Transverse colon (tissue), 4 donors: ENCODE data around the gene ARHGEF37. TPM values are rescaled to one million over a fixed set of nuclear protein-coding genes. Genes with fewer than 3 reads are reported as not detected.

Experiments used
- DNase-seq: peaks from one replicate; pipeline ENCODE4 v3.0.0-alpha.2; 2019
- H3K27ac ChIP-seq, 4 donors: fragments of 200-600 bp; sonication (generic); 2 replicates each; pipeline ENCODE4 v1.5.1; 2016 to 2018; ENCODE audit warnings: inconsistent platforms in 4 of 4
- H3K27me3 ChIP-seq: fragments of 200-600 bp; sonication (generic); 2 replicates; pipeline ENCODE4 v1.5.1; 2017; ENCODE audit warnings: inconsistent platforms
- H3K36me3 ChIP-seq, 4 donors: fragments of 200-600 bp; sonication (generic); 2 replicates each; pipeline ENCODE4 v1.5.1; 2017 to 2019; ENCODE audit warnings: inconsistent platforms in 4 of 4
- H3K4me1 ChIP-seq, 4 donors: fragments of 200-600 bp; sonication (generic); 2 replicates each; pipeline ENCODE4 v1.5.1; 2017 to 2020; ENCODE audit warnings: inconsistent platforms in 4 of 4
- H3K4me3 ChIP-seq, 4 donors: fragments of 200-600 bp; sonication (generic); 1 replicate in 1 of 4; 2 replicates in 3 of 4; pipeline versions ENCODE4 v1.5.1 to v1.6.1; 2017 to 2019; ENCODE audit warnings: inconsistent platforms in 4 of 4
- H3K9me3 ChIP-seq, 2 donors: fragments of 200-600 bp; sonication (generic); 2 replicates each; pipeline ENCODE4 v1.5.1; 2017 to 2019; ENCODE audit warnings: inconsistent platforms in 2 of 2
- CTCF ChIP-seq, 5 experiments: fragments of 200-600 bp in 3 of 5; fragments of 450-650 bp in 2 of 5; sonication (generic) in 3 of 5; IDR thresholded peaks; 1 replicate in 2 of 5; 2 replicates in 3 of 5; pipeline ENCODE4 v1.5.1; 2016 to 2017; ENCODE audit warnings: antibody characterized with exemption in 5 of 5, inconsistent platforms in 3 of 5, mild to moderate bottlenecking in 2 of 5, moderate library complexity in 1 of 5
- EP300 ChIP-seq: sonication (generic); formaldehyde crosslinking; IDR thresholded peaks from one replicate; pipeline ENCODE4 v1.6.1; 2017; ENCODE audit warnings: antibody characterized with exemption, low read depth
- POLR2A ChIP-seq: fragments of 450-650 bp; IDR thresholded peaks from one replicate; pipeline ENCODE4 v1.6.1; 2016; ENCODE audit warnings: antibody characterized with exemption, mild to moderate bottlenecking, moderate library complexity
- POLR2AphosphoS5 ChIP-seq, 3 donors: sonication (generic); formaldehyde crosslinking; IDR thresholded peaks; one replicate each; pipeline ENCODE4 v1.6.1; 2016; ENCODE audit warnings: antibody characterized with exemption in 3 of 3
- WGBS, 2 donors: methylation state at CpG; one replicate each; pipeline ENCODE4 v1.1.5; 2018; ENCODE audit warnings: low coverage in 1 of 2; 5-methylcytosine and 5-hydroxymethylcytosine counted together
- in situ Hi-C, 4 donors: fragments of 200-750 bp; cut with MboI; loops; one replicate each; pipeline versions ENCODE4 v1.15.0 to v1.15.1; 2017; ENCODE audit warnings: low sequenced_read_pairs in 3 of 4, low pct_ligation_motif_present in 1 of 4, low pct_unique_long_range_greater_than_20kb in 1 of 4
- intact Hi-C: fragments of 100-400 bp; cut with DNase I; formaldehyde crosslinking; loops from one replicate; pipeline ENCODE4 v1.15.1; 2023; ENCODE audit warnings: low total_unique reads
- total RNA-seq, 4 donors: library from RNA; depleted of rRNA; stranded (reverse); fragments of >200 nt; gene quantifications; one replicate each; pipeline ENCODE4 v1.1.0, GENCODE V29; 2016

Gene ARHGEF37
- total RNA-seq, 4 donors from 2014 or later: 14.2 to 27.5 (median 21.7) TPM

- WGBS, 2 donors: 96 to 100% methylated on average over 1 to 5 of the region's 5 CpGs
- peaks cover 21 to 31% (median 28%) of the 10 kb centered on the region in 4 donors for H3K4me1 ChIP-seq
- no peak for DNase-seq
- no peaks in the 10 kb centered on the region for H3K36me3 ChIP-seq
- H3K27me3 ChIP-seq: no peaks in the 10 kb centered on the region
- intact Hi-C loops (loop anchor here (5.0 kb wide), 2 partner anchors 216 to 356 kb away; no protein-coding TSS in a partner anchor), in situ Hi-C loops (loop anchor here (5.0 to 10.0 kb wide), 6 partner anchors 188 to 348 kb away; no protein-coding TSS in a partner anchor)
- no peaks in the 10 kb centered on the region for H3K9me3 ChIP-seq
- no peak overlapping the region for H3K4me3 ChIP-seq
- no peak overlapping the region for H3K27ac ChIP-seq
- no peak for TF ChIP-seq POLR2AphosphoS5 (IDR thresholded peaks at IDR 0.05)
Measured at GRCh38 chr5:149636191-149636860, 55.0 kb downstream of the ARHGEF37 start.

- no peaks in the 10 kb centered on the region for H3K27me3 ChIP-seq
- no peak overlapping the region for H3K4me3 ChIP-seq
- in situ Hi-C loops: loop anchor here (5.0 to 10.0 kb wide), 6 partner anchors 188 to 348 kb away; no protein-coding TSS in a partner anchor
- intact Hi-C loops: loop anchor here (5.0 kb wide), 2 partner anchors 215 to 355 kb away; no protein-coding TSS in a partner anchor
- TF ChIP-seq EP300: no peak
- TF ChIP-seq POLR2AphosphoS5 (IDR thresholded peaks at IDR 0.05): no peak
- peak; percentile 70 to 96 (median 83) for TF ChIP-seq CTCF (IDR thresholded peaks at IDR 0.05)
- H3K27ac ChIP-seq: no peak overlapping the region
- H3K4me1 ChIP-seq: peaks cover 25 to 36% (median 29%) of the 10 kb centered on the region in 4 donors
- WGBS, 2 donors: 32 to 47% methylated on average over 4 to 6 of the region's 6 CpGs
- no peaks in the 10 kb centered on the region for H3K9me3 ChIP-seq
- DNase-seq: no peak
- no peaks in the 10 kb centered on the region for H3K36me3 ChIP-seq
Measured at GRCh38 chr5:149636861-149637246, 55.6 kb downstream of the ARHGEF37 start.

- H3K27ac ChIP-seq: no peak overlapping the region
- no peaks in the 10 kb centered on the region for H3K27me3 ChIP-seq
- 92% methylated on average over 5 of the region's 5 CpGs; no CpG with 5 or more reads in 1 of the 2 donors for WGBS, 2 donors
- in situ Hi-C loops: loop anchor here (5.0 to 10.0 kb wide), 6 partner anchors 187 to 347 kb away; no protein-coding TSS in a partner anchor
- H3K36me3 ChIP-seq: no peaks in the 10 kb centered on the region
- no peak for DNase-seq
- TF ChIP-seq POLR2AphosphoS5 (IDR thresholded peaks at IDR 0.05) (no peak), POLR2A (no peak)
- H3K4me1 ChIP-seq: peaks cover 15 to 26% (median 18%) of the 10 kb centered on the region in 4 donors
- no peaks in the 10 kb centered on the region for H3K9me3 ChIP-seq
- no peak overlapping the region for H3K4me3 ChIP-seq
- intact Hi-C loops: loop anchor here (5.0 kb wide), 2 partner anchors 214 to 354 kb away; no protein-coding TSS in a partner anchor
Measured at GRCh38 chr5:149638136-149638535, 56.8 kb downstream of the ARHGEF37 start.

- no peak for DNase-seq
- Histone ChIP-seq H3K4me3 (no peak overlapping the region), H3K27ac (peak overlapping the region in 1 of 4 donors; percentile 85), H3K27me3 (no peaks in the 10 kb centered on the region), H3K4me1 (peaks cover 15 to 26% (median 18%) of the 10 kb centered on the region in 4 donors), H3K9me3 (no peaks in the 10 kb centered on the region), H3K36me3 (no peaks in the 10 kb centered on the region)
- intact Hi-C loops (loop anchor here (5.0 kb wide), 2 partner anchors 214 to 354 kb away; no protein-coding TSS in a partner anchor), in situ Hi-C loops (loop anchor here (5.0 to 10.0 kb wide), 6 partner anchors 186 to 346 kb away; no protein-coding TSS in a partner anchor)
- 83 to 100% methylated on average over 1 to 9 of the region's 9 CpGs for WGBS, 2 donors
- TF ChIP-seq POLR2A (no peak), POLR2AphosphoS5 (IDR thresholded peaks at IDR 0.05) (no peak), CTCF (IDR thresholded peaks at IDR 0.05) (no peak), EP300 (no peak)
Measured at GRCh38 chr5:149638546-149639241, 57.4 kb downstream of the ARHGEF37 start.

- intact Hi-C loops: loop anchor here (5.0 kb wide), 2 partner anchors 213 to 353 kb away; no protein-coding TSS in a partner anchor
- in situ Hi-C loops: loop anchor here (5.0 to 10.0 kb wide), 6 partner anchors 185 to 345 kb away; no protein-coding TSS in a partner anchor
- TF ChIP-seq EP300 (no peak), POLR2AphosphoS5 (IDR thresholded peaks at IDR 0.05) (no peak), POLR2A (no peak), CTCF (IDR thresholded peaks at IDR 0.05) (no peak)
- Histone ChIP-seq H3K4me1 (peaks cover 14 to 26% (median 16%) of the 10 kb centered on the region in 4 donors), H3K9me3 (no peaks in the 10 kb centered on the region), H3K36me3 (no peaks in the 10 kb centered on the region), H3K4me3 (no peak overlapping the region), H3K27ac (peak overlapping the region; percentile 85 to 90 (median 87)), H3K27me3 (no peaks in the 10 kb centered on the region)
- no peak for DNase-seq
Measured at GRCh38 chr5:149639737-149640136, 58.4 kb downstream of the ARHGEF37 start.
